ENCODE data around the gene NUSAP1. TPM values are rescaled to one million over a fixed set of nuclear protein-coding genes. Genes with fewer than 3 reads are reported as not detected.
"Not testable (repeated sequence)": the region's sequence is repeated elsewhere in the genome, so short reads cannot be mapped to it uniquely, and the experiment has no call there.

Gene NUSAP1
- total RNA-seq, 1 experiment from 2014 or later, result 205 TPM

DNA sequence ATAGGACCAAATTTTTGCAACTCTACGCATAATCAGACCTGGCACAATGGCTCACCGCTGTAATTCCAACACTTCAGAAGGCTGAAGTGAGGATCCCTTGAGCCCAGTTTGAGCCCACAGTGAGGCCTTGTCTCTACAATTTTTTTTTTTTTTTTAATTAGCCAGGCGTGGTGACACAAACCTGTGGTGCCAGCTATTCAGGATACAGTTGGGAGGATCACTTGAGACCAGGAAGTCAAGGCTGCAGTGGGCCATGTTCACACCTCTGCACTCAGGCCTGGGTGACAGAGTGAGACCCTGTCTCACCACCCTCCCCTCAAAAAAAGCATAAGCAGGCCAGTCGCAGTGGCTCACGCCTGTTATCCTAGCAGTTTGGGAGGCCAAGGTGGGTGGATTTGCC, 25.0 kb upstream of the NUSAP1 start:
- ChIA-PET CTCF (no interaction called here), POLR2A (ENCODE audit: low non-redundant PET) (no interaction called here)
- no TSS peak for BruUV-seq (replicated peaks)
- TF ChIP-seq, protein P1, sequence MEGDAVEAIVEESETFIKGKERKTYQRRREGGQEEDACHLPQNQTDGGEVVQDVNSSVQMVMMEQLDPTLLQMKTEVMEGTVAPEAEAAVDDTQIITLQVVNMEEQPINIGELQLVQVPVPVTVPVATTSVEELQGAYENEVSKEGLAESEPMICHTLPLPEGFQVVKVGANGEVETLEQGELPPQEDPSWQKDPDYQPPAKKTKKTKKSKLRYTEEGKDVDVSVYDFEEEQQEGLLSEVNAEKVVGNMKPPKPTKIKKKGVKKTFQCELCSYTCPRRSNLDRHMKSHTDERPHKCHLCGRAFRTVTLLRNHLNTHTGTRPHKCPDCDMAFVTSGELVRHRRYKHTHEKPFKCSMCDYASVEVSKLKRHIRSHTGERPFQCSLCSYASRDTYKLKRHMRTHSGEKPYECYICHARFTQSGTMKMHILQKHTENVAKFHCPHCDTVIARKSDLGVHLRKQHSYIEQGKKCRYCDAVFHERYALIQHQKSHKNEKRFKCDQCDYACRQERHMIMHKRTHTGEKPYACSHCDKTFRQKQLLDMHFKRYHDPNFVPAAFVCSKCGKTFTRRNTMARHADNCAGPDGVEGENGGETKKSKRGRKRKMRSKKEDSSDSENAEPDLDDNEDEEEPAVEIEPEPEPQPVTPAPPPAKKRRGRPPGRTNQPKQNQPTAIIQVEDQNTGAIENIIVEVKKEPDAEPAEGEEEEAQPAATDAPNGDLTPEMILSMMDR (conservative IDR thresholded peaks at IDR 0.05; ENCODE audit: low read depth, low read length), result no peak
- no peak for TF ChIP-seq EZH2 (IDR thresholded peaks at IDR 0.05; ENCODE audit: borderline replicate concordance, low read depth, low read length, poor library complexity, severe bottlenecking)
- Histone ChIP-seq H3K9me3 (ENCODE audit: low read depth, low read length, poor library complexity, severe bottlenecking) (no peaks in the 10 kb centered on the region), H3K27me3 (replicated peaks; ENCODE audit: insufficient read depth, low read depth, low read length, poor library complexity) (no peaks in the 10 kb centered on the region), H3K27ac (ENCODE audit: low read depth, low read length, poor library complexity, severe bottlenecking) (no peak overlapping the region), H3K4me1 (ENCODE audit: insufficient read depth, low read length, poor library complexity, severe bottlenecking) (no peaks in the 10 kb centered on the region), H3K36me3 (ENCODE audit: insufficient read depth, low read length, poor library complexity, severe bottlenecking) (peaks cover 17% of the 10 kb centered on the region), H3K4me3 (ENCODE audit: low read depth, low read length, poor library complexity, severe bottlenecking) (no peak overlapping the region)
- no peak for DNase-seq (ENCODE audit: low spot score)
- intact Hi-C loops (cut with micrococcal nuclease; ENCODE audit: unreplicated experiment), result no loop called here

DNA sequence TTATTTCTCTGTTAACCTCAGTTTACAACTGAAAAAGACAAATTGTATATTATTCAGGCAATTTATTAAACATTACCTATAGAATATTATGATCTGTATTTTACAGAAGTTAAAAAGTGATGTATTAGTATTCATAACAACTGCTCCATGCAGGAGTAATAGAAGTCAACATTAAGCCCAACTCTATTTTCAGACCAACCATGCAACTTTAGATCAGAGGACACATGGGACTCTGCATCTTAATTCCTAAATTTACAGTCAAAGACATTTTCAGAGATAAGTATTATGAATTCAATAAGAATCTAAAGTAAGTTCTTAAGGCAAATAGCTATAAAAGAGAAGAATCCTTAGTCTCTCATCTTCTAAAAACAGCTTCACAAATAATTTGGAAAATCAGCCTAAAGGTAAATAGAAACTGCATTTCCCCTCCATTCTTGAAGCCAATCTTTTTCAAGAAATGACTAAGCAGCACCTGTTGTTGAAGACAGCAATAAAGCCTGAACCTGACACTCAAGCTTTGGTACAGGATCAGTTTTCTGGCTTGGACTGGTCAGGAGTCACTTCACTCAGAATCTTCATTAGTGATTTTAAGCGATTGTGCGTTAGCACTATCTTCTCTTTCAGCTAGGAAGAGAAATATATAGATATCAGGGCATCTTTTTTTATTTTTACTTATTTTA, 23.3 kb upstream of the NUSAP1 start:
- CTCF ChIA-PET, result no interaction called here
- TSS peak; percentile 13 for BruUV-seq (replicated peaks)
- TF ChIP-seq EZH2 (IDR thresholded peaks at IDR 0.05; ENCODE audit: borderline replicate concordance, low read depth, low read length, poor library complexity, severe bottlenecking), result no peak
- TF ChIP-seq, protein P1 (conservative IDR thresholded peaks at IDR 0.05; ENCODE audit: low read depth, low read length), result no peak

DNA sequence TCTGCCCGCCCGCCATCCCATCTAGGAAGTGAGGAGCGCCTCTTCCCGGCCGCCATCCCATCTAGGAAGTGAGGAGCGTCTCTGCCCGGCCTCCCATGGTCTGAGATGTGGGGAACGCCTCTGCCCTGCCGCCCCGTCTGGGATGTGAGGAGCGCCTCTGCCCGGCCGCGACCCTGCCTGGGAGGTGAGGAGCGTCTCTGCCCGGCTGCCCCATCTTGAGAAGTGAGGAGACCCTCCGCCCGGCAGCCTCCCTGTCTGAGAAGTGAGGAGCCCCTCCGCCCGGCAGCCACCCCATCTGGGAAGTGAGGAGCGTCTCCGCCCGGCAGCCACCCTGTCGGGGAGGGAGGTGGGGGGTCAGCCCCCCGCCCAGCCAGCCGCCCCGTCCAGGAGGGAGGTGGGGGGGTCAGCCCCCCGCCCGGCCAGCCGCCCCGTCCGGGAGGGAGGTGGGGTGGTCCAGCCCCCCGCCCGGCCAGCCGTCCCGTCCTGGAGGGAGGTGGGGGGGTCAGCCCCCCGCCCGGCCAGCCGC, 11.8 kb upstream of the NUSAP1 start:
- H3K9me3 ChIP-seq (ENCODE audit: low read depth, low read length, poor library complexity, severe bottlenecking); H3K4me3 ChIP-seq (ENCODE audit: low read depth, low read length, poor library complexity, severe bottlenecking); POLR2A ChIA-PET (ENCODE audit: low non-redundant PET); CTCF ChIA-PET; intact Hi-C loops (cut with micrococcal nuclease; ENCODE audit: unreplicated experiment); DNase-seq (ENCODE audit: low spot score); BruUV-seq (replicated peaks); H3K4me1 ChIP-seq (ENCODE audit: insufficient read depth, low read length, poor library complexity, severe bottlenecking); H3K27ac ChIP-seq (ENCODE audit: low read depth, low read length, poor library complexity, severe bottlenecking); H3K27me3 ChIP-seq (replicated peaks; ENCODE audit: insufficient read depth, low read depth, low read length, poor library complexity): not testable (repeated sequence)
- H3K36me3 ChIP-seq (ENCODE audit: insufficient read depth, low read length, poor library complexity, severe bottlenecking), result peaks cover 16% of the 10 kb centered on the region

More for the DNA sequence above, 23.3 kb upstream of the NUSAP1 start:
- DNase-seq (ENCODE audit: low spot score), result no peak
- Histone ChIP-seq H3K4me3 (ENCODE audit: low read depth, low read length, poor library complexity, severe bottlenecking) (no peak overlapping the region), H3K36me3 (ENCODE audit: insufficient read depth, low read length, poor library complexity, severe bottlenecking) (peaks cover 27% of the 10 kb centered on the region), H3K9me3 (ENCODE audit: low read depth, low read length, poor library complexity, severe bottlenecking) (no peaks in the 10 kb centered on the region), H3K27ac (ENCODE audit: low read depth, low read length, poor library complexity, severe bottlenecking) (no peak overlapping the region), H3K4me1 (ENCODE audit: insufficient read depth, low read length, poor library complexity, severe bottlenecking) (no peaks in the 10 kb centered on the region), H3K27me3 (replicated peaks; ENCODE audit: insufficient read depth, low read depth, low read length, poor library complexity) (no peaks in the 10 kb centered on the region)
- intact Hi-C loops (cut with micrococcal nuclease; ENCODE audit: unreplicated experiment), result no loop called here
- POLR2A ChIA-PET (ENCODE audit: low non-redundant PET), result no interaction called here

DNA sequence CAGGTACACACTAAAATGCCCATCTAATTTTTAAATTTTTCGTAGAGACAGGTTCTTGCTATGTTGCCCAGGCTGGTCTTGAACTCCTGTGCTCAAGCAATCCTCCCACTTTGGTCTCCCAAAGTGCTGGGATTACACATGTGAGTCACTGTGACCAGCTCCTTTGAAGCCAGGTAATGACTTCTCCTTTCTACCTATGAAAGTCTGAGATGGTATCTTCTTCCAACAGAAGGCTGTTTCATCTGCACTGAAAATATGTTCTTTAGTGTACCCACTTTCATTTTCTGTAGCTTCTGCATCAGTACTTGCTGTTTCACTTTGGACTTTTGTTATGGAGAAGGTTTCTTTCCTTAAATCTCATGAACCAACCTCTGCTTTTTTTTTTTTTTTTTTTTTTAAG, 9.1 kb upstream of the NUSAP1 start:
- Histone ChIP-seq H3K9me3 (ENCODE audit: low read depth, low read length, poor library complexity, severe bottlenecking) (no peaks in the 10 kb centered on the region), H3K27ac (ENCODE audit: low read depth, low read length, poor library complexity, severe bottlenecking) (no peak overlapping the region), H3K27me3 (replicated peaks; ENCODE audit: insufficient read depth, low read depth, low read length, poor library complexity) (no peaks in the 10 kb centered on the region), H3K36me3 (ENCODE audit: insufficient read depth, low read length, poor library complexity, severe bottlenecking) (peaks cover 18% of the 10 kb centered on the region), H3K4me1 (ENCODE audit: insufficient read depth, low read length, poor library complexity, severe bottlenecking) (no peaks in the 10 kb centered on the region), H3K4me3 (ENCODE audit: low read depth, low read length, poor library complexity, severe bottlenecking) (no peak overlapping the region)
- TF ChIP-seq, protein P1 (conservative IDR thresholded peaks at IDR 0.05; ENCODE audit: low read depth, low read length), result no peak
- no peak for TF ChIP-seq EZH2 (IDR thresholded peaks at IDR 0.05; ENCODE audit: borderline replicate concordance, low read depth, low read length, poor library complexity, severe bottlenecking)
- BruUV-seq (replicated peaks), result no TSS peak
- ChIA-PET CTCF (interaction anchor here (0.6 kb wide), 1 partner anchor 283 kb away, joined by 4 read pairs; no protein-coding TSS in a partner anchor), POLR2A (ENCODE audit: low non-redundant PET) (interaction anchor here (0.6 kb wide), 1 partner anchor 167 kb away, joined by 3 read pairs; no protein-coding TSS in a partner anchor)
- intact Hi-C loops (cut with micrococcal nuclease; ENCODE audit: unreplicated experiment), result no loop called here
- no peak for DNase-seq (ENCODE audit: low spot score)
